Lung (tissue), 12 donors: ENCODE data around the gene ANKHD1. TPM values are rescaled to one million over a fixed set of nuclear protein-coding genes. Genes with fewer than 3 reads are reported as not detected.
A peak's percentile ranks its signal among the peaks of the same experiment; 100 is the strongest.
"Not testable (repeated sequence)": the region's sequence is repeated elsewhere in the genome, so short reads cannot be mapped to it uniquely, and the experiment has no call there.

Experiments used
- ATAC-seq: fragments of 200-7000 bp; cut with Tn5 transposase; one replicate; pipeline ENCODE4 v1.9.1; 2020; ENCODE audit warnings: moderate number of reproducible peaks; ENCODE audit not compliant: insufficient read depth, low FRiP score
- DNase-seq, 3 donors: peaks; one replicate each; pipeline ENCODE4 v3.0.0-alpha.2; 2013 to 2017
- H3K27ac ChIP-seq, 2 donors: one replicate each; pipeline ENCODE4 v1.5.1; 2013; ENCODE audit warnings: mild to moderate bottlenecking in 2 of 2, moderate library complexity in 2 of 2, control low read depth in 1 of 2, inconsistent platforms in 1 of 2, low read depth in 1 of 2, low read length in 1 of 2
- H3K27me3 ChIP-seq, 3 donors: one replicate each; pipeline ENCODE4 v1.5.1; 2013; ENCODE audit warnings: low read length in 2 of 3; ENCODE audit not compliant: control insufficient read depth in 3 of 3, insufficient read depth in 3 of 3
- H3K36me3 ChIP-seq, 4 donors: one replicate each; pipeline ENCODE4 v1.5.1; 2013; ENCODE audit warnings: low read length in 4 of 4, mild to moderate bottlenecking in 1 of 4, moderate library complexity in 1 of 4; ENCODE audit not compliant: control insufficient read depth in 4 of 4, insufficient read depth in 4 of 4
- H3K4me1 ChIP-seq, 5 donors: one replicate each; pipeline ENCODE4 v1.5.1; 2013; ENCODE audit warnings: low read length in 5 of 5, mild to moderate bottlenecking in 2 of 5, moderate library complexity in 1 of 5; ENCODE audit not compliant: control insufficient read depth in 5 of 5, insufficient read depth in 5 of 5
- H3K4me3 ChIP-seq: one replicate; pipeline ENCODE4 v1.5.1; 2013; ENCODE audit warnings: mild to moderate bottlenecking, control low read depth, moderate library complexity
- H3K9ac ChIP-seq, 2 donors: one replicate each; pipeline ENCODE4 v1.5.1; 2013; ENCODE audit warnings: low read length in 2 of 2, control low read depth in 1 of 2; ENCODE audit not compliant: insufficient read depth in 1 of 2
- H3K9me3 ChIP-seq, 4 donors: one replicate each; pipeline ENCODE4 v1.5.1; 2013; ENCODE audit warnings: low read length in 3 of 4, mild to moderate bottlenecking in 1 of 4, moderate library complexity in 1 of 4; ENCODE audit not compliant: control insufficient read depth in 4 of 4, insufficient read depth in 3 of 4
- CTCF ChIP-seq: IDR thresholded peaks from 2 replicates; pipeline ENCODE4 v1.5.1; 2012; ENCODE audit warnings: mild to moderate bottlenecking; ENCODE audit errors: control extremely low read depth, extremely low read depth
- WGBS, 2 donors: extraction: QIAGEN DNeasy Blood & Tissue Kit; methylation state at CpG; one replicate each; pipeline ENCODE4 v1.1.7; 2013; 5-methylcytosine and 5-hydroxymethylcytosine counted together
- polyA plus RNA-seq, 2 donors: library from polyadenylated mRNA; stranded (reverse); fragments of 200-250 nt; gene quantifications; one replicate each; pipeline ENCODE4 v1.2.1, GENCODE V29; 2013
- total RNA-seq, 2 donors: library from RNA; depleted of rRNA in 1 of 2; stranded (reverse); fragments of >200 nt in 1 of 2; gene quantifications; one replicate each; pipeline ENCODE4 v1.2.1, GENCODE V29; 2014 to 2021
- donor health status: control.
- donor health status: control.
- donor health status: Bipolar disorder and iron deficiency.
- donor health status: healthy.
- donor health status: DM: yes; HTN: yes; CAD: no.

Gene ANKHD1
- total and polyA plus RNA-seq, 4 donors, result 53.0 to 200 (median 90.8) TPM

- H3K9ac ChIP-seq, result no peak overlapping the region
- H3K27me3 ChIP-seq, result no peaks in the 10 kb centered on the region
- H3K4me3 ChIP-seq, result no peak overlapping the region
- H3K27ac ChIP-seq, result no peak overlapping the region
- peaks cover 0 to 6% (median 0%) of the 10 kb centered on the region in 5 donors for H3K4me1 ChIP-seq
- TF ChIP-seq CTCF, result no peak
- peak in 1 of 3 donors; percentile 15 for DNase-seq
- no peak for ATAC-seq
- WGBS, 2 donors, result 59 to 77% methylated on average over 3 of the region's 3 CpGs
- peaks cover 0 to 13% (median 8%) of the 10 kb centered on the region in 4 donors for H3K36me3 ChIP-seq
- H3K9me3 ChIP-seq, result no peaks in the 10 kb centered on the region
These were observed 78.8 kb downstream of the ANKHD1 start for GRCh38 chr5:140480310-140481014.

- no peak for TF ChIP-seq CTCF
- ATAC-seq (no peak), DNase-seq (peak in 2 of 3 donors; percentile 11 to 35)
- Histone ChIP-seq H3K9ac (no peak overlapping the region), H3K36me3 (peaks cover 5 to 15% (median 11%) of the 10 kb centered on the region in 4 donors), H3K4me1 (peaks cover 0 to 6% (median 0%) of the 10 kb centered on the region in 5 donors), H3K27me3 (no peaks in the 10 kb centered on the region), H3K4me3 (no peak overlapping the region), H3K27ac (no peak overlapping the region), H3K9me3 (no peaks in the 10 kb centered on the region)
- 91 to 92% methylated on average over 2 of the region's 2 CpGs for WGBS, 2 donors
These were observed 80.1 kb downstream of the ANKHD1 start for GRCh38 chr5:140481758-140482157.

GRCh38 chr5:140483055-140483454 is 81.4 kb downstream of the ANKHD1 start:
- H3K4me1 ChIP-seq, result peaks cover 0 to 6% (median 0%) of the 10 kb centered on the region in 5 donors
- no peak overlapping the region for H3K4me3 ChIP-seq
- ATAC-seq (no peak), DNase-seq (no peak)
- no peak overlapping the region for H3K27ac ChIP-seq
- H3K27me3 ChIP-seq, result no peaks in the 10 kb centered on the region
- H3K9ac ChIP-seq, result no peak overlapping the region
- whole genome bisulfite sequencing, 2 donors, result 85 to 93% methylated on average over 1 of the region's 1 CpG
- H3K36me3 ChIP-seq, result peaks cover 6 to 15% (median 12%) of the 10 kb centered on the region in 4 donors
- no peak for TF ChIP-seq CTCF
- no peaks in the 10 kb centered on the region for H3K9me3 ChIP-seq

GRCh38 chr5:140488141-140488540 is 86.5 kb downstream of the ANKHD1 start:
- DNase-seq, H3K9ac ChIP-seq, H3K27me3 ChIP-seq, ATAC-seq, H3K4me1 ChIP-seq, H3K4me3 ChIP-seq, H3K9me3 ChIP-seq, H3K27ac ChIP-seq: not testable (repeated sequence)
- peaks cover 8 to 21% (median 11%) of the 10 kb centered on the region in 4 donors for H3K36me3 ChIP-seq
- WGBS, 2 donors, result 95 to 99% methylated on average over 4 of the region's 4 CpGs
